ENCODE measurements around the gene CDPF1. TPM values are rescaled to one million over a fixed set of nuclear protein-coding genes. Genes with fewer than 3 reads are reported as not detected.

CDPF1 gene
- total RNA-seq, 1 experiment from 2014 or later, result 8.1 TPM

GRCh38 chr22:46224044-46224897 lies 25.8 kb downstream of the CDPF1 start:
- Histone ChIP-seq H2BK120ac (ENCODE audit: low read depth, low read length, poor library complexity, severe bottlenecking) (no peak overlapping the region), H3T11ph (ENCODE audit: low read length) (no peak overlapping the region), H3K23me2 (ENCODE audit: insufficient read length, low read depth, low read length, poor library complexity, severe bottlenecking) (no peaks in the 10 kb centered on the region), H4K91ac (ENCODE audit: insufficient read length, low read depth, low read length) (no peak overlapping the region), H3K27ac (ENCODE audit: insufficient read length, low read depth, low read length) (no peak overlapping the region), H3K79me1 (ENCODE audit: insufficient read depth, low read depth, low read length, poor library complexity, severe bottlenecking) (no peaks in the 10 kb centered on the region), H3K9ac (ENCODE audit: extremely low read depth, insufficient read length, low read length) (no peak overlapping the region), H2BK15ac (ENCODE audit: low read depth, low read length) (no peak overlapping the region), H3K4ac (ENCODE audit: low read depth, low read length) (no peak overlapping the region), H2AFZ (ENCODE audit: low read length) (no peak overlapping the region), H2BK5ac (ENCODE audit: insufficient read length, low read length) (no peak overlapping the region), H3K9me3 (ENCODE audit: control insufficient read depth, low read depth, low read length) (no peaks in the 10 kb centered on the region), H4K20me1 (ENCODE audit: control insufficient read depth, insufficient read depth, insufficient read length) (no peaks in the 10 kb centered on the region), H3K4me1 (ENCODE audit: insufficient read depth, low read length) (no peaks in the 10 kb centered on the region), H3K14ac (ENCODE audit: insufficient read depth, low read length) (no peak overlapping the region), H3K4me2 (ENCODE audit: insufficient read depth, insufficient read length, low read length) (no peak overlapping the region), H2AK5ac (ENCODE audit: insufficient read length, low read length) (no peak overlapping the region), H4K8ac (replicated peaks; ENCODE audit: insufficient read length, low read depth, low read length) (no peak overlapping the region), H3K18ac (ENCODE audit: insufficient read length, low read depth, low read length) (no peak overlapping the region), H3K56ac (ENCODE audit: insufficient read length, low read depth, low read length) (no peak overlapping the region), H2BK12ac (ENCODE audit: insufficient read length, low read depth, low read length) (no peak overlapping the region), H4K5ac (ENCODE audit: insufficient read length, low read depth, low read length) (no peak overlapping the region), H3K23ac (ENCODE audit: insufficient read length, low read depth, low read length) (no peak overlapping the region), H3K27me3 (ENCODE audit: insufficient read depth, low read length) (no peaks in the 10 kb centered on the region), H2BK20ac (ENCODE audit: low read depth, low read length, poor library complexity, severe bottlenecking) (no peak overlapping the region), H3K79me2 (ENCODE audit: insufficient read depth, low read length) (no peaks in the 10 kb centered on the region)
- Mint-ChIP-seq H3K4me3 (no peak overlapping the region; a peak in 1 of 5 replicates), H3K36me3 (ENCODE audit: insufficient read depth in 1 of 3, low read depth in 3 of 3) (peaks cover 0 to 12% (median 0%) of the 10 kb centered on the region in 3 experiments; a peak in 2 of 7 replicates), H3K27ac (peak overlapping the region in 1 of 3 experiments; percentile 69; a peak in 2 of 7 replicates), H3K27me3 (ENCODE audit: low read depth) (no peaks in the 10 kb centered on the region), H3K4me1 (peaks cover 5 to 14% of the 10 kb centered on the region in 2 experiments), H3K9me3 (no peaks in the 10 kb centered on the region; a peak in 2 of 5 replicates)
- no peak for DNase-seq
- TF ChIP-seq CTCF (conservative IDR thresholded peaks at IDR 0.05), result no peak
- no CpG with 5 or more reads among the region's 23 CpGs for WGBS (ENCODE audit: extremely low coverage, insufficient read length, low lambda C conversion rate)
